ENCODE results near the gene STX1A.

- TF ChIP-seq CTCF (IDR thresholded peaks at IDR 0.05) (no peak), POLR2A (IDR thresholded peaks at IDR 0.05) (no peak)
Observed at GRCh38 chr7:73717025-73717807, 2.3 kb downstream of the STX1A start.
